RWPE1 (cell line): Measurements from ENCODE around the gene MDK.
A peak's percentile ranks its signal among the peaks of the same experiment; 100 is the strongest.

Experiments used
- CTCF ChIA-PET: fragments of 350-600 bp; sonication (Branson Sonifier 250); formaldehyde crosslinking; extraction: SDS; loops from one replicate; lab custom pipeline; 2021; lab: Yijun Ruan, JAX
- POLR2A ChIA-PET: fragments of 400-600 bp; formaldehyde crosslinking; extraction: SDS; loops from one replicate; lab custom pipeline; 2020; ENCODE audit warnings: antibody characterized with exemption; ENCODE audit not compliant: low non-redundant PET; lab: Yijun Ruan, JAX
- DNase-seq: peaks from one replicate; pipeline ENCODE4 v3.0.0; 2012; ENCODE audit warnings: low spot score
- H3K27ac ChIP-seq: fragments of 450-650 bp; 2 replicates; pipeline ENCODE4 v1.5.1; 2017
- TF ChIP-seq, protein P1 (sequence below): fragments of 450-650 bp; conservative IDR thresholded peaks from 2 replicates; pipeline ENCODE4 v1.5.1; 2017; ENCODE audit warnings: low read depth, mild to moderate bottlenecking

The MDK gene

DNA sequence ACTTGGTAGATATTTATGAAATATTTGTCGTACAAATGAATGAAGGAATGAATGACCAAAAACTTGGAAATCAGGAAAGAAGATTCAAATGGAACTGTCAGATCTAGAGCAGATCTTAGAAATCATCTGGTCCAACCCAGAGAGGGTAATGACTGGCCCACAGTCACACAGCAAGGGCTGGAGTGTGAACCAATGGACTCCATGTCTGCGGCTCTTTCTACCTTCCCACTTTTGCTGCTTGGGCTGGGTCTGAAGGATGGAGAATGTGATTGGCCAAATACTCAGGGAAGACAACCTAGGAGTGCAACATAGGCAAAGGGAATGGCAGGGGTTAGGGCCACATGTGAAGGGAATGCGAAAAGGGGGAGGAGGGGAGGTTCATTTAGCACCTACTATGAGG is 40.0 kb upstream of the MDK start:
- POLR2A ChIA-PET = no interaction called here
- TF ChIP-seq, protein P1, sequence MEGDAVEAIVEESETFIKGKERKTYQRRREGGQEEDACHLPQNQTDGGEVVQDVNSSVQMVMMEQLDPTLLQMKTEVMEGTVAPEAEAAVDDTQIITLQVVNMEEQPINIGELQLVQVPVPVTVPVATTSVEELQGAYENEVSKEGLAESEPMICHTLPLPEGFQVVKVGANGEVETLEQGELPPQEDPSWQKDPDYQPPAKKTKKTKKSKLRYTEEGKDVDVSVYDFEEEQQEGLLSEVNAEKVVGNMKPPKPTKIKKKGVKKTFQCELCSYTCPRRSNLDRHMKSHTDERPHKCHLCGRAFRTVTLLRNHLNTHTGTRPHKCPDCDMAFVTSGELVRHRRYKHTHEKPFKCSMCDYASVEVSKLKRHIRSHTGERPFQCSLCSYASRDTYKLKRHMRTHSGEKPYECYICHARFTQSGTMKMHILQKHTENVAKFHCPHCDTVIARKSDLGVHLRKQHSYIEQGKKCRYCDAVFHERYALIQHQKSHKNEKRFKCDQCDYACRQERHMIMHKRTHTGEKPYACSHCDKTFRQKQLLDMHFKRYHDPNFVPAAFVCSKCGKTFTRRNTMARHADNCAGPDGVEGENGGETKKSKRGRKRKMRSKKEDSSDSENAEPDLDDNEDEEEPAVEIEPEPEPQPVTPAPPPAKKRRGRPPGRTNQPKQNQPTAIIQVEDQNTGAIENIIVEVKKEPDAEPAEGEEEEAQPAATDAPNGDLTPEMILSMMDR = no peak
- CTCF ChIA-PET = no interaction called here
- DNase-seq = no peak
- no peak overlapping the region for H3K27ac ChIP-seq

DNA sequence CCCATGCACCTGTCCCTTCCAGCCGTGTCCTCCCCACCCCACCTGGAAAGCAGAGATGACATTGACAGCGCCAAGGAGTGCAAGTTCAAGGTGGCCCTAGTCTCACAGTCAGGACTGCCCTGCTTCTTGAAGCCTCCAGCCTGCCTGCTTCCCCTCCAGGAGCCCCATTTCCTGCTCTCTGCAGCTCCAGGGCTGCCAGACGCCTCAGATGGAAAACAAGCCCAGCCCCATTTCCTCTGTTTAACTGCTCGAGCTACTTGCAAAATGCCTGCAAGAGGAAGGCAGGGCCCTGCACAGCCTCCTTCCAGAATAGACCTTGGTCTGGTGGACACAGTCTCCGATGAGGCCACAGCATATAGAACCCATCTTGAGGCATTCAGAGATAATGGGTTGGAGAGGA is 39.2 kb upstream of the MDK start:
- TF ChIP-seq, protein P1 = no peak
- no peak for DNase-seq
- peak overlapping the region; percentile 16; the same call in 1 of the 2 replicates for H3K27ac ChIP-seq
- CTCF ChIA-PET = interaction anchor here (0.5 to 0.7 kb wide), 2 partner anchors 362 to 470 kb away, joined by 3 read pairs; no protein-coding TSS in a partner anchor
- POLR2A ChIA-PET = no interaction called here

DNA sequence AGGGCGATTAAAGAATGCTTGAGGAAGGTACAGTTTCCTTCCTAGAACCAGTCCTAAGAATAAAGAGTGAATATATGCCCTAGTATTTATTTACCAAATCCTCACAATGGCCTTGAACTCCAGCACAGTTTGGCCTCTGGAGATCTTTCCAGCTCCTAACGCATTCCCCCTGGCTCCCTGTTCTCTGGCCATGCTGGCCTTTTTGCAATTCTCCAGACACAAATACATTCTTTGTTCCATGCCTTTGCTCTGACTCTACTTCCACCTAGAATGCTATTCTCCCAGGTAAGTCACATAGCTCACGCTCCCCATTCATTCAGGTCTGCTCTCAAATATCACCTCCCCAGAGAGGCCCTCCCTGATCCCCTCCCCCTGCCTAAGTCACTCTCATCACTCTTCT is 37.9 kb upstream of the MDK start:
- ChIA-PET POLR2A (interaction anchor here (0.7 kb wide), 1 partner anchor 38 kb away, joined by 6 read pairs; no protein-coding TSS in a partner anchor), CTCF (interaction anchor here (0.6 to 1.1 kb wide), 2 partner anchors 65 to 206 kb away, joined by 3 to 4 read pairs; no protein-coding TSS in a partner anchor)
- TF ChIP-seq, protein P1 = no peak
- no peak for DNase-seq
- no peak overlapping the region for H3K27ac ChIP-seq

DNA sequence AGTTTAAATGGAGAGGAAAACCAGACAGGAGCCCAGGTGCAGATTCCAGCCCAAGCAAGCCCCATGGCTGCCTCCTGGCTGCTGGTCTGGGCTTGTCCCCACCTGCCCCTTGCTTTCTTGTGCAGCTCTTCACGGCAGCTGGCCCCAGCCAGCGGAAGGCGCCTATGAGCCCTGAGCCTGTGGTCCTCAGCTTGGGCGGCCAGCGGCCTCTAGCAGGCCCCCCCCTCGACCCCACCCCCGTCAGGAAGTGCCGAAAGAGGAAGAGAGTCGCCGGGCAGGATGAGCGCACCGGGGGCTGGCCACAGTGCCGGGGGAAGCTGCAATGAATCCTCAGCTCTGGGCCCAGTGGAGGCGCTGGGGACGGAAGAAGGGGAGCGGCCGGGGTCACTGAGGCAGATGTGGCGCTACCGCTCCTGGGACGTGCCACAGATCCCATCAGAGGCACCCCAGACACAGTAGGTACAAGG is 36.3 kb upstream of the MDK start:
- TF ChIP-seq, protein P1 = no peak
- peak; percentile 62 for DNase-seq
- H3K27ac ChIP-seq = peak overlapping the region; percentile 90
- ChIA-PET CTCF (interaction anchor here (0.6 kb wide), 2 partner anchors 40 to 516 kb away, joined by 3 to 4 read pairs; no protein-coding TSS in a partner anchor), POLR2A (no interaction called here)

DNA sequence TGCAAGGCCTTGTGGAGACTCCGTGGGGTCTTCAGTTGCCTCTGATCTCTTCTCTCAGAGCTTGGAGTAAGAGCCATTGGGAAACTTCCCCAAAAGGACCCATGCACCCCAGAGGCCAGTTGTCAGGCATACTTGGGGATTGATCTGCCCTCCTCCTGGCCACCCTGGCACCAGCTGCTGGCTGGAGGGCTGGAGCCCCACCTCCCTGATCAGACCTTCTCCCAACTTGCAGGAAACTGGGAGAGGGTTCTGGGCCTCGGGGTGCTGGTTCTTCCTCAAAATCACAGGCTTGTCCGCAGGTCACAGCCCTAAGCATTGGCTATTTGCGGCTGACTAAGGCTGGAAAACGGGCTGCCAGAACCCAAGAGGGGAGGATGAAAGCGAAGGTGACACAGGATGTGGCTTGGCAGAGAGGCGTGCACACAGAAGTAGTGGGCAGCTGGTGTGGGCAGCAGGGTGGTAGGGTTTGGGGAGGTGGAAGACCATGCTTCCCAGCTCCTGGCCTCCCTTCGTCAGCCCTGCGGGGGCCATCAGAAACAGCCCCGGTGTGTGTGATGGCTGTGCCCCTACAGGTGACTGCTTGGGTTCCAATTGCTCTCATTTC is 35.5 kb upstream of the MDK start:
- no peak for DNase-seq
- CTCF ChIA-PET = interaction anchor here (0.5 to 0.7 kb wide), 6 partner anchors 41 to 1611 kb away, joined by 3 to 6 read pairs (median 4); no protein-coding TSS in a partner anchor
- POLR2A ChIA-PET = no interaction called here
- TF ChIP-seq, protein P1 = no peak
- peak overlapping the region; percentile 90 for H3K27ac ChIP-seq

DNA sequence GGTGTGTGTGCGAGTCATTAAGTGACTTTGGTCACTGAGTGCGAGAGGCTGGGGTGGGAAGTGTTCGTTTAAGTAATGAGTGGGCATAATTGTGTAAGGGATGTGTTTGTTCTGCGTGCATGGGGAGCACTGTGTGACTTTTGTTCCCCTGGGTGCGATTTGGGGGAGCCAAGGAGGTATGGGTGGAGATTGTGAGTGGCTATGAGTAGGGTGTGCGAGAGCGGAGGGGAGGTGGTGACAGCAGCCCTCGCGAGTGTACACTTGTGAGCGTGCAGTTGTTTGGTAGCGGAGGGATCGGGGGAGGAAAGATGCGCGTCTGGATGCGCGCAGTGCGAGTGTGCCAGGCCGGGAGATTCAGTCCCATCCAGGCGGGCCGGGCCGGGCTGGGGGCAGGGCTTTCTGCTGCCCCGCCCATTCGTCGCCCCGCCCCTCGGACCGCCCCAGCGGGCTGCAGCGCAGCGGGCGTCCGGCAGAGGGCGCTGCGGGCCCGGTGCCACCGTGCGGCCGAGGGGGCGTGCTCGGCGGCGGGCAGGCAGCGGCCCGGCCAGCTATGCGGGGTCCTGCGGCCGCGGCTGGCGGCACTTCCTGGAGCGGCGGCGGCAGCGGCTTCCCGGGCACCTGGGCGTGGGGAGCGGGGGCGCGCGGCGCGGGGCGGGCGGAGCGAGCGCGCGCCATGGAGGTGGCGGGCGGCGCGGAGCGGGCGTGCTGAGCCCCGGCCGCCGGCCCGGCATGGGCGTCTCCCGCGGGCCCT is 34.4 kb upstream of the MDK start, which contains the start of gene DGKZ:
Gene DGKZ, plus strand, starts transcription at position 578 of the 751 bp plus-strand sequence. CDS start 197 bp downstream, outside the sequence.
- TF ChIP-seq, protein P1 = peak; percentile 97
- POLR2A ChIA-PET = no interaction called here
- DNase-seq = peak; percentile 94
- peak within 1 kb of the TSS; percentile 90 for H3K27ac ChIP-seq
- CTCF ChIA-PET = interaction anchor here (0.5 to 1.0 kb wide), 10 partner anchors 8 to 1609 kb away, joined by 3 to 6 read pairs (median 3); no protein-coding TSS in a partner anchor
